Measurements from ENCODE around the gene SLC25A21. TPM values are rescaled to one million over a fixed set of nuclear protein-coding genes. Genes with fewer than 3 reads are reported as not detected.
"Not testable (repeated sequence)": the region's sequence is repeated elsewhere in the genome, so short reads cannot be mapped to it uniquely, and the experiment has no call there.

SLC25A21 gene
- total and polyA plus RNA-seq, 10 of the 15 experiments (the other 5 are each of a cell fraction or from before 2014, with no cell fraction given): 0.06 to 0.72 (median 0.17) TPM; not detected in 3

DNA sequence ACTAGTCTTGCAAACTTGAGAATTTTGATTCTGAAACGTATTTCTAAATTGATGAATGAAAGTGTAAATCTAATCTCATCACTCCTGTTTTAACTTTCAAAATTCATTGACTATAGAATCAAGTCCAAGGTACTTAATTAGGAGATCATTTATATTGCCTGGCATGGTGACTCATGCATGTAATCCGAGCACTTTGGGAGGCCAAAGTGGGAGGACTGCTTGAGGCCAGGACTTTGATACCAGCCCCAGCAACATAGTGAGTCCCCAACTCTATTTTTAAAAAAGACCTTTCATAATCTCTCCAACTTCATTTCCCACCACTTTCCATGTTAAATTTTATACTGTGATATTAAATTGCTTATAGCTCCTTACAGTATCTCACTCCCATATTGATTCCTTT lies 22.3 kb upstream of the SLC25A21 start (continued):
- TF ChIP-seq, protein P1, sequence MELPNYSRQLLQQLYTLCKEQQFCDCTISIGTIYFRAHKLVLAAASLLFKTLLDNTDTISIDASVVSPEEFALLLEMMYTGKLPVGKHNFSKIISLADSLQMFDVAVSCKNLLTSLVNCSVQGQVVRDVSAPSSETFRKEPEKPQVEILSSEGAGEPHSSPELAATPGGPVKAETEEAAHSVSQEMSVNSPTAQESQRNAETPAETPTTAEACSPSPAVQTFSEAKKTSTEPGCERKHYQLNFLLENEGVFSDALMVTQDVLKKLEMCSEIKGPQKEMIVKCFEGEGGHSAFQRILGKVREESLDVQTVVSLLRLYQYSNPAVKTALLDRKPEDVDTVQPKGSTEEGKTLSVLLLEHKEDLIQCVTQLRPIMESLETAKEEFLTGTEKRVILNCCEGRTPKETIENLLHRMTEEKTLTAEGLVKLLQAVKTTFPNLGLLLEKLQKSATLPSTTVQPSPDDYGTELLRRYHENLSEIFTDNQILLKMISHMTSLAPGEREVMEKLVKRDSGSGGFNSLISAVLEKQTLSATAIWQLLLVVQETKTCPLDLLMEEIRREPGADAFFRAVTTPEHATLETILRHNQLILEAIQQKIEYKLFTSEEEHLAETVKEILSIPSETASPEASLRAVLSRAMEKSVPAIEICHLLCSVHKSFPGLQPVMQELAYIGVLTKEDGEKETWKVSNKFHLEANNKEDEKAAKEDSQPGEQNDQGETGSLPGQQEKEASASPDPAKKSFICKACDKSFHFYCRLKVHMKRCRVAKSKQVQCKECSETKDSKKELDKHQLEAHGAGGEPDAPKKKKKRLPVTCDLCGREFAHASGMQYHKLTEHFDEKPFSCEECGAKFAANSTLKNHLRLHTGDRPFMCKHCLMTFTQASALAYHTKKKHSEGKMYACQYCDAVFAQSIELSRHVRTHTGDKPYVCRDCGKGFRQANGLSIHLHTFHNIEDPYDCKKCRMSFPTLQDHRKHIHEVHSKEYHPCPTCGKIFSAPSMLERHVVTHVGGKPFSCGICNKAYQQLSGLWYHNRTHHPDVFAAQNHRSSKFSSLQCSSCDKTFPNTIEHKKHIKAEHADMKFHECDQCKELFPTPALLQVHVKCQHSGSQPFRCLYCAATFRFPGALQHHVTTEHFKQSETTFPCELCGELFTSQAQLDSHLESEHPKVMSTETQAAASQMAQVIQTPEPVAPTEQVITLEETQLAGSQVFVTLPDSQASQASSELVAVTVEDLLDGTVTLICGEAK (IDR thresholded peaks at IDR 0.05; ENCODE audit: borderline replicate concordance): no peak

DNA sequence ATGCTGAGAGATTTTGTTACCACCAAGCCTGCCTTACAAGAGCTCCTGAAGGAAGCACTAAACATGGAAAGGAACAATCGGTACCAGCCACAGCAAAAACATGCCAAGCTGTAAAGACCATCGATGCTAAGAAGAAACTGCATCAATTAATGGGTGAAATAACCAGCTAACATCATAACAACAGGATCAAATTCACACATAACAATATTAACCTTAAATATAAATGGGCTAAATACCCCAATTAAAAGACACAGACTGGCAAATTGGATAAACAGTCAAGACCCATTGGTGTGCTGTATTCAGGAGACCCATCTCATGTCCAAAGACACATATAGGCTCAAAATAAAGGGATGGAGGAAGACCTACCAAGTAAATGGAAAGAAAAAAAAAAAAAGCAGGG lies 17.3 kb upstream of the SLC25A21 start:
- DNase-seq (ENCODE audit: low read depth, low spot score); RAD21 ChIA-PET (ENCODE audit: unreplicated experiment); H3K27me3 ChIP-seq (replicated peaks in 1 of 2; ENCODE audit: control insufficient read depth in 2 of 2, insufficient read depth in 2 of 2, low read length in 1 of 2); H3K4me1 ChIP-seq (ENCODE audit: control insufficient read depth, insufficient read depth, low read length); POLR2A ChIA-PET; SMC1A ChIA-PET (ENCODE audit: uncharacterized antibody, unreplicated experiment); H3K4me2 ChIP-seq (ENCODE audit: control insufficient read depth, insufficient read depth); H4K20me1 ChIP-seq (ENCODE audit: control insufficient read depth, insufficient read depth); intact Hi-C loops (cut with micrococcal nuclease; ENCODE audit: unreplicated experiment); H3K9ac ChIP-seq (ENCODE audit: control insufficient read depth, insufficient read depth, low read length); BruUV-seq (replicated peaks); H2AFZ ChIP-seq (ENCODE audit: control insufficient read depth, low read depth, low read length); H3K36me3 ChIP-seq (ENCODE audit: control insufficient read depth in 2 of 2, insufficient read depth in 2 of 2, low read length in 1 of 2); H3K79me2 ChIP-seq (ENCODE audit: control insufficient read depth, insufficient read depth, low read length); H3K4me3 ChIP-seq; H3K9me3 ChIP-seq (replicated peaks; ENCODE audit: control insufficient read depth, insufficient read depth, low read length); in situ Hi-C loops (cut with MboI); H3K27ac ChIP-seq (ENCODE audit: control insufficient read depth, insufficient read depth); FAIRE-seq; ATAC-seq: not testable (repeated sequence)
- WGBS (ENCODE audit: insufficient coverage, insufficient replicate concordance, low lambda C conversion rate, missing lambda C conversion rate): 15% methylated on average over 2 of the region's 2 CpGs
- CTCF ChIA-PET: interaction anchor here (0.6 kb wide), 1 partner anchor 9 kb away, joined by 3 read pairs; no protein-coding TSS in a partner anchor

DNA sequence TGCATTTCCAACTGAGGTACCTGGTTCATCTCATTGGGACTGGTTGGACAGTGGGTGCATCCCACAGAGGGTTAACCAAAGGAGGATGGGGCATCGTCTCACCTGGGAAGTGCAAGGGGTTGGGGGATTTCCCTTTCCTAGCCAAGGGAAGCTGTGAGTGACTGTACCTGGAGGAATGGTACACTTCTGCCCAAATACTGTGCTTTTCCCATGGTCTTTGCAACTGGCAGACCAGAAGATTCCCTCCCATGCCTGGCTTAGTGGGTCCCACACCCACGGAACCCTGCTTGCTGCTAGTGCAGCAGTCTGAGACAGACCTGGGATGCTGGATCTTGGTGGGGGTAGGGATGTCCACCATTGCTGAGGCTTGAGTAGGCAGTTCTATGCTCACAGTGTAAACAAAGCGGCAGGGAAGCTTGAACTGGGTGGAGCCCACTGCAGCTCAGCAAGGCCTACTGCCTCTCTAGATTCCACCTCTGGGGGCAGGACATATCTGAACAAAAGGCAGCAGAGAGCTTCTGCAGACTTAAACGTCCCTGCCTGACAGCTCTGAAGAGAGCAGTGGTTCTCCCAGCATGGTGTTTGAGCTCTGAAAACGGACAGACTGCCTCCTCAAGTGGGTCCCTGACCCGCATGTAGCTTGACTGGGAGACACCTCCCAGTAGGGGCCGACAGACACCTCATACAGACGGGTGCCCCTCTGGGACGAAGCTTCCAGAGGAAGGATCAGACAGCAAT lies 15.6 kb upstream of the SLC25A21 start:
- FAIRE-seq; CTCF ChIA-PET; BruUV-seq (replicated peaks); RAD21 ChIA-PET (ENCODE audit: unreplicated experiment); H3K27ac ChIP-seq (ENCODE audit: control insufficient read depth, insufficient read depth); H3K27me3 ChIP-seq (replicated peaks in 1 of 2; ENCODE audit: control insufficient read depth in 2 of 2, insufficient read depth in 2 of 2, low read length in 1 of 2); H3K4me3 ChIP-seq; DNase-seq (ENCODE audit: low read depth, low spot score); H2AFZ ChIP-seq (ENCODE audit: control insufficient read depth, low read depth, low read length); H3K9ac ChIP-seq (ENCODE audit: control insufficient read depth, insufficient read depth, low read length); in situ Hi-C loops (cut with MboI); intact Hi-C loops (cut with micrococcal nuclease; ENCODE audit: unreplicated experiment); H3K4me1 ChIP-seq (ENCODE audit: control insufficient read depth, insufficient read depth, low read length); H4K20me1 ChIP-seq (ENCODE audit: control insufficient read depth, insufficient read depth); H3K36me3 ChIP-seq (ENCODE audit: control insufficient read depth in 2 of 2, insufficient read depth in 2 of 2, low read length in 1 of 2); POLR2A ChIA-PET; H3K79me2 ChIP-seq (ENCODE audit: control insufficient read depth, insufficient read depth, low read length); ATAC-seq; H3K4me2 ChIP-seq (ENCODE audit: control insufficient read depth, insufficient read depth); H3K9me3 ChIP-seq (replicated peaks; ENCODE audit: control insufficient read depth, insufficient read depth, low read length): not testable (repeated sequence)
- SMC1A ChIA-PET (ENCODE audit: uncharacterized antibody, unreplicated experiment): interaction anchor here (0.5 kb wide), 1 partner anchor 1312 kb away, joined by 3 read pairs; no protein-coding TSS in a partner anchor
- 15% methylated on average over 9 of the region's 9 CpGs for WGBS (ENCODE audit: insufficient coverage, insufficient replicate concordance, low lambda C conversion rate, missing lambda C conversion rate)

Data from GM12878 (cell line).